ENCODE data around the gene HS6ST1. TPM values are rescaled to one million over a fixed set of nuclear protein-coding genes. Genes with fewer than 3 reads are reported as not detected.

The HS6ST1 gene
- total RNA-seq, 1 donor from 2014 or later: 23.3 TPM

GRCh38 chr2:128286011-128286721 is 32.5 kb downstream of the HS6ST1 start:
- no peak for DNase-seq (ENCODE audit: low spot score)
- H3K4me1 Mint-ChIP-seq (ENCODE audit: unreplicated experiment): peaks cover 23% of the 10 kb centered on the region
- H3K9me3 Mint-ChIP-seq (ENCODE audit: unreplicated experiment): no peaks in the 10 kb centered on the region
- H3K36me3 Mint-ChIP-seq (ENCODE audit: low read depth, unreplicated experiment): no peaks in the 10 kb centered on the region
- H3K27ac Mint-ChIP-seq (ENCODE audit: unreplicated experiment): no peak overlapping the region
- no peak for TF ChIP-seq CTCF (IDR thresholded peaks at IDR 0.05; ENCODE audit: unreplicated experiment)
- H3K4me3 Mint-ChIP-seq (ENCODE audit: unreplicated experiment): no peak overlapping the region
- H3K27me3 Mint-ChIP-seq (ENCODE audit: unreplicated experiment): peaks cover 8% of the 10 kb centered on the region

DNA sequence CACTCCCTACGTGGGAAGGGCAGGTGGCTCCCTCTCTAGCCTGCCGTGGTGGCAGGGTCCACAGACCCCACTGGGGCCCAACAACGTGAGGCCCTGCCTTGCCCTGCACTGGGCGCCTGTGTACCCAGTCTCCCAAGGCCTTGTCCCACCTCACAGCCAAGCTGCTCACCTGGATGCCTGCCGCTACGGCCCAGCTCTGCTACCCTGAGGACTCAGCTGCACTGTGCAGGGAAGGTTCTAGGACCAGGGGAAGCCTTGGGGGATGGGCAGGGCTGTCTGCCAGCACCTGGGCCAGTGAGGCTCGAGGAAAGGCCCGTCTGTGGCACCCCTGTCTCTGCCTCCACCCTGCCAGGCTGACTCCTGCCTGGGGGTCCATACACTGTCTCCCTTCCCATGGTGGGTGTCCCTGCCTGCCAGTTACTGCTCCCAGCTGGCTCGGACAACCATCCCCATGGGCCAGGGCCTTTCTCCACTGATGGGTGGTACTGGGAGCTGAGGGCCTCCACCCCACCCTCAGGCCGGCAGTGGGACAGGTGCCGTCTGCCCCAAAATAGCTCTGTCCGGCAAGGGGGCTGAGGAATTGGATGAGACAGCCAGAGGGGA is 33.2 kb downstream of the HS6ST1 start:
- Mint-ChIP-seq H3K27ac (ENCODE audit: unreplicated experiment) (no peak overlapping the region), H3K4me3 (ENCODE audit: unreplicated experiment) (no peak overlapping the region), H3K27me3 (ENCODE audit: unreplicated experiment) (peaks cover 10% of the 10 kb centered on the region), H3K9me3 (ENCODE audit: unreplicated experiment) (no peaks in the 10 kb centered on the region), H3K4me1 (ENCODE audit: unreplicated experiment) (peaks cover 28% of the 10 kb centered on the region), H3K36me3 (ENCODE audit: low read depth, unreplicated experiment) (no peaks in the 10 kb centered on the region)
- TF ChIP-seq CTCF (IDR thresholded peaks at IDR 0.05; ENCODE audit: unreplicated experiment): no peak
- no peak for DNase-seq (ENCODE audit: low spot score)

DNA sequence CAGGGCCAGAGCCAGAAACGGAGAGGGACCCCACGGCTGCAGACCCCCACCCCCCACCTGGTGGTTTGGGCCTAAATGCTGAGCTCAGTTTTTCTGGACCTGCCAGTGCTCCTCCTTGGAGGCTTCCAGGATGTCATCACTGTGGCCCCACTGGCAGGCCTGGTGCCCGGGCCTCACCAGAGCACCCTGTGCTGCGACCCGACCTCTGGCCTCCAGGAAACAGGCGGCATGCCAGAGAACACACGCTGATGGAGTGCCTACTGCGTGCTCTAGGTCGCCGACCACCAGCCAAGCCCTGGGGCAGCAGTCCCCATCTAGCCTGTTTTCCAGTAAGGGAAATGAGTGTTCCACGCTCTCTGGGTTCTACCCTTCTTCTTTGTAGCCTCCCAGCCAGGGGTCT is 33.8 kb downstream of the HS6ST1 start:
- no peak for TF ChIP-seq CTCF (IDR thresholded peaks at IDR 0.05; ENCODE audit: unreplicated experiment)
- H3K27ac Mint-ChIP-seq (ENCODE audit: unreplicated experiment): no peak overlapping the region
- no peaks in the 10 kb centered on the region for H3K9me3 Mint-ChIP-seq (ENCODE audit: unreplicated experiment)
- peaks cover 10% of the 10 kb centered on the region for H3K27me3 Mint-ChIP-seq (ENCODE audit: unreplicated experiment)
- H3K4me3 Mint-ChIP-seq (ENCODE audit: unreplicated experiment): no peak overlapping the region
- H3K36me3 Mint-ChIP-seq (ENCODE audit: low read depth, unreplicated experiment): no peaks in the 10 kb centered on the region
- DNase-seq (ENCODE audit: low spot score): no peak
- H3K4me1 Mint-ChIP-seq (ENCODE audit: unreplicated experiment): peaks cover 25% of the 10 kb centered on the region

DNA sequence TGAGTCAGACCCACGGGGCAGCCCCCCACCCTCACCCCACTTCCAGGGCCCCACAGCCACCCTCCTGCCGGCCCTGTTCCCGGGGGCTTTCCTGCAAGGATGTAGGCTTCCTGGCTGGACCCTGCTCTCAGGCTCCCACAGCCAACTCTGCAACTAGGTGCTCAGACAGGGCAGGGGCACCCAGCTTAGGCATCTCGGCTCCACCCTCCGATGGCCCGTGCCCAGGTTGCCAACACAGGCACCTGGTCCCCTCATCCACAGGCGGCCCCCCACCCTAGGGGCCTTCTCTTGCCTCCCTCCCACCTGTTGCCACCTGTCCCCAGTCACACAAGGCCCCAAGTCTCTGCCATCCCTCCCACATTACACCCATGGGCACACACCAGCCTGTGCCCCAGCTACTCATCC is 34.6 kb downstream of the HS6ST1 start:
- Mint-ChIP-seq H3K36me3 (ENCODE audit: low read depth, unreplicated experiment) (no peaks in the 10 kb centered on the region), H3K9me3 (ENCODE audit: unreplicated experiment) (no peaks in the 10 kb centered on the region), H3K4me3 (ENCODE audit: unreplicated experiment) (no peak overlapping the region), H3K27me3 (ENCODE audit: unreplicated experiment) (peaks cover 7% of the 10 kb centered on the region), H3K4me1 (ENCODE audit: unreplicated experiment) (peaks cover 19% of the 10 kb centered on the region), H3K27ac (ENCODE audit: unreplicated experiment) (no peak overlapping the region)
- TF ChIP-seq CTCF (IDR thresholded peaks at IDR 0.05; ENCODE audit: unreplicated experiment): no peak
- DNase-seq (ENCODE audit: low spot score): no peak
